ENCODE data around the gene THSD7A. TPM values are rescaled to one million over a fixed set of nuclear protein-coding genes. Genes with fewer than 3 reads are reported as not detected.

THSD7A gene
- total RNA-seq, 1 experiment from 2014 or later = 5.9 TPM

DNA sequence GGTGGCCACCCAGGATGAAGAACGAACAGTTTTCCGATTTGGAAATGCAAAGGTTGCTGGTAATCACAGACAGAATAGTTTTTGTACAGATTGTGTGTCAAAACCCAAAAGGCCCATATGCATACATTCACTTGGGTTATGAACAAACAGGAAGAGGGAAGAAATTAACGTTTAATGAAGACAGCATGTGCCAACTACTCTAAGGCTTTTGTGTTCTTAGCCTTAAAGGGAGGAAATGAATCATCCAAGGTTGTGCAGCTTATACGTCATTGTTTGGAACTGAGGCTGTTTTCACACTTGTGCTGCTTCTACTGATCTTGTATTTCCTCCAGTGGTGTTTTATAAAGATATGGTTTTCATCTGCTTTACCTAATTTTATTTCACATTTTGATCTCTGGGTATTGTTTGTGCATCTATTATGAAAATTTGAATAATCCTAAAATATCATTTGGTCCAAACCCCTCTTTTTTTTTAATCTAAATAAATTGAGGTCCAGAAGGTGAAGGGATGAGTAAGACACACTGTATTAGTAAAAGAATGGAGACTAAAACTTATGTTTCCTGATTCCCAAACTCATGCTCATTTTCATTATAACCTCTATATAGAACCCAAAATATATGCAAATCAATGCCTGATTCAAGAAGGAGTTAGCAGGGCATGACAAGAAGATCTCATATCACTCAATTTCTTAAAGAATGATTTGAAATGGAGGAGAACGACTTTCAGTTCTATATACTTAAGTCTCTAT is 373.1 kb downstream of the THSD7A start:
- Mint-ChIP-seq H3K27me3 (ENCODE audit: unreplicated experiment) (no peaks in the 10 kb centered on the region), H3K27ac (ENCODE audit: unreplicated experiment) (peak overlapping the region; percentile 71), H3K36me3 (ENCODE audit: insufficient read depth, unreplicated experiment) (no peaks in the 10 kb centered on the region), H3K9me3 (ENCODE audit: low read depth, unreplicated experiment) (no peaks in the 10 kb centered on the region), H3K4me3 (ENCODE audit: low read depth, unreplicated experiment) (peak overlapping the region; percentile 0), H3K4me1 (ENCODE audit: low read depth, unreplicated experiment) (peaks cover 22% of the 10 kb centered on the region)
- CTCF ChIA-PET = interaction anchor here (1.2 kb wide), 1 partner anchor 378 kb away, joined by 3 read pairs; no protein-coding TSS in a partner anchor
- peak; percentile 38 for DNase-seq
- no TSS peak for BruUV-seq (replicated peaks)
- intact Hi-C loops (cut with micrococcal nuclease; ENCODE audit: unreplicated experiment) = no loop called here
- TF ChIP-seq, protein P1, sequence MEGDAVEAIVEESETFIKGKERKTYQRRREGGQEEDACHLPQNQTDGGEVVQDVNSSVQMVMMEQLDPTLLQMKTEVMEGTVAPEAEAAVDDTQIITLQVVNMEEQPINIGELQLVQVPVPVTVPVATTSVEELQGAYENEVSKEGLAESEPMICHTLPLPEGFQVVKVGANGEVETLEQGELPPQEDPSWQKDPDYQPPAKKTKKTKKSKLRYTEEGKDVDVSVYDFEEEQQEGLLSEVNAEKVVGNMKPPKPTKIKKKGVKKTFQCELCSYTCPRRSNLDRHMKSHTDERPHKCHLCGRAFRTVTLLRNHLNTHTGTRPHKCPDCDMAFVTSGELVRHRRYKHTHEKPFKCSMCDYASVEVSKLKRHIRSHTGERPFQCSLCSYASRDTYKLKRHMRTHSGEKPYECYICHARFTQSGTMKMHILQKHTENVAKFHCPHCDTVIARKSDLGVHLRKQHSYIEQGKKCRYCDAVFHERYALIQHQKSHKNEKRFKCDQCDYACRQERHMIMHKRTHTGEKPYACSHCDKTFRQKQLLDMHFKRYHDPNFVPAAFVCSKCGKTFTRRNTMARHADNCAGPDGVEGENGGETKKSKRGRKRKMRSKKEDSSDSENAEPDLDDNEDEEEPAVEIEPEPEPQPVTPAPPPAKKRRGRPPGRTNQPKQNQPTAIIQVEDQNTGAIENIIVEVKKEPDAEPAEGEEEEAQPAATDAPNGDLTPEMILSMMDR (IDR thresholded peaks at IDR 0.05; ENCODE audit: unreplicated experiment) = no peak

DNA sequence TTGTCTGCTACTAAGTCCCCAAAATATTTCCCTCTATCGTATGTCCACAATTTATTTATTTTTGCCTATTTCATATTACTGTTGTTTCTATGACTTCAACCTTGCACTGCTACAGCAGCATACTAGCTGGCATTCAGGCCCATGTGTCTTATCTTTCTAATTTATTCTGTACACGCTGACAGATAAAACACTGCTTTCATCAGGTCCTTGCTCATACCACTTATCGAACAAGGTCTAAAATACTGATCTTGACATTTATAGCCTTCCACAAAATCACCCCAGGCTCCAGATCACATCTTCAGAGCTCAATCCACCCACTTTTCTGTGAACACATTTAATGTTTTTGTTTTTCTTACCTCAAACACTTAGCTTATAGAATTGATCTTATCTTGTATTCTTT is 374.6 kb downstream of the THSD7A start:
- no peak for DNase-seq

DNA sequence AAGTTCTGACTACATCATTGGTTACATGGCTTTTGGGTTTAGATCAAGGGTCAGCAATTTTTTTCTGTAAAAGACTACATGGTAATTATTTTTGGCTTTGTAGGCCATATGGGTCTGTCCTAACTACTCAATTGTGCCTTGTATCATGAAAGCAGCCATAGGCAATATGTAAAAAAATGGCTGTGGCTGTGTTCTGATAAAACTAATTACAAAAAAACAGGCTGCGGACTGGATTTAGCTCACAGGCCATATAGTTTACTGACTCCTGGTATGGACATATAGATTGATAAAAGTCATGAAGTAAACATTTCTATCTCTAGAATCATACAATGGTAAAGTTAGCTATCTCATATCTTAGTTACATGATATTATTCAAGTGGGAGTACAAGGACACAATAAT is 375.4 kb downstream of the THSD7A start:
- BruUV-seq (replicated peaks) = no TSS peak
- H3K4me1 Mint-ChIP-seq (ENCODE audit: low read depth, unreplicated experiment) = peaks cover 22% of the 10 kb centered on the region
- DNase-seq = no peak
- intact Hi-C loops (cut with micrococcal nuclease; ENCODE audit: unreplicated experiment) = no loop called here
- no peaks in the 10 kb centered on the region for H3K27me3 Mint-ChIP-seq (ENCODE audit: unreplicated experiment)
- TF ChIP-seq, protein P1 (IDR thresholded peaks at IDR 0.05; ENCODE audit: unreplicated experiment) = no peak
- no peaks in the 10 kb centered on the region for H3K9me3 Mint-ChIP-seq (ENCODE audit: low read depth, unreplicated experiment)
- H3K27ac Mint-ChIP-seq (ENCODE audit: unreplicated experiment) = no peak overlapping the region
- H3K4me3 Mint-ChIP-seq (ENCODE audit: low read depth, unreplicated experiment) = no peak overlapping the region
- no peaks in the 10 kb centered on the region for H3K36me3 Mint-ChIP-seq (ENCODE audit: insufficient read depth, unreplicated experiment)
- CTCF ChIA-PET = no interaction called here

More for the DNA sequence above, 374.6 kb downstream of the THSD7A start:
- no peaks in the 10 kb centered on the region for H3K27me3 Mint-ChIP-seq (ENCODE audit: unreplicated experiment)
- TF ChIP-seq, protein P1 (IDR thresholded peaks at IDR 0.05; ENCODE audit: unreplicated experiment) = no peak
- CTCF ChIA-PET = interaction anchor here (1.2 kb wide), 1 partner anchor 17 kb away, joined by 4 read pairs; no protein-coding TSS in a partner anchor
- H3K27ac Mint-ChIP-seq (ENCODE audit: unreplicated experiment) = peak overlapping the region; percentile 66
- intact Hi-C loops (cut with micrococcal nuclease; ENCODE audit: unreplicated experiment) = no loop called here
- no TSS peak for BruUV-seq (replicated peaks)
- H3K9me3 Mint-ChIP-seq (ENCODE audit: low read depth, unreplicated experiment) = no peaks in the 10 kb centered on the region
- peaks cover 22% of the 10 kb centered on the region for H3K4me1 Mint-ChIP-seq (ENCODE audit: low read depth, unreplicated experiment)
- no peaks in the 10 kb centered on the region for H3K36me3 Mint-ChIP-seq (ENCODE audit: insufficient read depth, unreplicated experiment)
- H3K4me3 Mint-ChIP-seq (ENCODE audit: low read depth, unreplicated experiment) = no peak overlapping the region

DNA sequence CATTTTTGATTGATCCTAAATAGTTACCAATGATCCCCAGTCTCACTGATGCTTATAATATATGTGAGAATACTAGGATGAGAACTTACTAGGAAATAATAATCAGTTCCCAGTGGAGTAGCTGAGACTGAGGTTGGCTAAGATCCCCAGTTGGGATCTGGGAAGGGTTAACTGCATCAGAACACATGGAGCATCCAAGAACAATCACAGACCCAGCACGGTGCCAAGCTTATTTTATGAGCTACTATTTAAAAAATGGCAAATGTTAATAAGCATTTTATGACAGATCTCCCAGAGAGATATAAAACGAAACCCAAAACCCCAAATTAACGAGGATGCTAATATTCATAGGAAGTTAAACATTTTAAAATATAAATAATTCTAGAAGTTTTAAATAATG is 379.5 kb downstream of the THSD7A start:
- TF ChIP-seq, protein P1 (IDR thresholded peaks at IDR 0.05; ENCODE audit: unreplicated experiment) = no peak
- no peaks in the 10 kb centered on the region for H3K27me3 Mint-ChIP-seq (ENCODE audit: unreplicated experiment)
- no TSS peak for BruUV-seq (replicated peaks)
- no peaks in the 10 kb centered on the region for H3K36me3 Mint-ChIP-seq (ENCODE audit: insufficient read depth, unreplicated experiment)
- intact Hi-C loops (cut with micrococcal nuclease; ENCODE audit: unreplicated experiment) = no loop called here
- H3K4me3 Mint-ChIP-seq (ENCODE audit: low read depth, unreplicated experiment) = no peak overlapping the region
- CTCF ChIA-PET = interaction anchor here (0.7 to 0.8 kb wide), 2 partner anchors 76 to 170 kb away, joined by 3 read pairs; no protein-coding TSS in a partner anchor
- no peak overlapping the region for H3K27ac Mint-ChIP-seq (ENCODE audit: unreplicated experiment)
- DNase-seq = no peak
- H3K4me1 Mint-ChIP-seq (ENCODE audit: low read depth, unreplicated experiment) = peaks cover 10% of the 10 kb centered on the region
- no peaks in the 10 kb centered on the region for H3K9me3 Mint-ChIP-seq (ENCODE audit: low read depth, unreplicated experiment)

All from Calu3 (cell line).